Measurements from ENCODE around the gene ENG. TPM values are rescaled to one million over a fixed set of nuclear protein-coding genes. Genes with fewer than 3 reads are reported as not detected.

The ENG gene
- total RNA-seq, 1 experiment from 2014 or later = 0.76 TPM

GRCh38 chr9:127876026-127876763 lies 21.7 kb upstream of the ENG start:
- RAD21 ChIA-PET (ENCODE audit: low non-redundant PET in 1 of 2, low total read pairs in 2 of 2, uncharacterized antibody in 2 of 2, unreplicated experiment in 2 of 2) = no interaction called here
- CTCF ChIA-PET = no interaction called here
- Histone ChIP-seq H3K9me2 (ENCODE audit: insufficient read depth) (no peaks in the 10 kb centered on the region), H3K36me3 (ENCODE audit: control insufficient read depth in 1 of 2, insufficient read depth in 2 of 2, low read length in 2 of 2) (no peaks in the 10 kb centered on the region), H3K4me2 (ENCODE audit: low read length) (peak overlapping the region; percentile 89), H3K9me3 (ENCODE audit: control insufficient read depth in 1 of 2, insufficient read depth in 1 of 2, low read depth in 1 of 2, low read length in 2 of 2) (no peaks in the 10 kb centered on the region), H3K27me3 (ENCODE audit: insufficient read depth, low read length) (no peaks in the 10 kb centered on the region), H3K9ac (ENCODE audit: low read length) (0 out of 2 replicates have a peak overlapping the region, but pooled peaks have one; percentile 70), H3K27ac (ENCODE audit: low read depth, low read length) (no peak overlapping the region; the same call in 1 of the 2 replicates), H3K79me2 (ENCODE audit: insufficient read depth, low read length) (no peaks in the 10 kb centered on the region; the same call in 1 of the 2 replicates), H2AFZ (ENCODE audit: low read depth, low read length, poor library complexity, severe bottlenecking) (no peak overlapping the region), H3K4me1 (ENCODE audit: control insufficient read depth in 1 of 2, insufficient read depth in 2 of 2, low read length in 2 of 2) (peaks cover 12 to 42% of the 10 kb centered on the region in 2 experiments), H4K20me1 (ENCODE audit: insufficient read depth) (no peaks in the 10 kb centered on the region), H3K4me3 (replicated peaks in 1 of 2; ENCODE audit: low read depth in 1 of 2, low read length in 2 of 2) (peak overlapping the region in 1 of 2 experiments; percentile 68; a peak in 2 of 4 replicates)
- POLR2A ChIA-PET = interaction anchor here (0.7 to 1.1 kb wide), 4 partner anchors 13 to 43 kb away, joined by 3 to 4 read pairs (median 3); partner anchors contain the start of gene ST6GALNAC4
- DNase-seq (ENCODE audit: low read depth, low spot score) (no peak), ATAC-seq (no peak)
- intact Hi-C loops (cut with micrococcal nuclease) = no loop called here
- TF ChIP-seq SRF (IDR thresholded peaks at IDR 0.05; ENCODE audit: low read depth) = no peak
- no peak for TF ChIP-seq TCF7L2 (IDR thresholded peaks at IDR 0.05; ENCODE audit: borderline replicate concordance, extremely low read depth, insufficient read depth, insufficient read length)
- no peak for TF ChIP-seq ATF3 (IDR thresholded peaks at IDR 0.05)
- TF ChIP-seq EZH2 (IDR thresholded peaks at IDR 0.05) = no peak
- TF ChIP-seq ZBTB33 (IDR thresholded peaks at IDR 0.05; ENCODE audit: extremely low read depth, insufficient replicate concordance, low read length) = no peak
- TF ChIP-seq ZNF274 (IDR thresholded peaks at IDR 0.05; ENCODE audit: low read depth, low read length) = no peak
- TF ChIP-seq EGR1 (IDR thresholded peaks at IDR 0.05; ENCODE audit: low read depth) = no peak
- no peak for TF ChIP-seq CTCF (IDR thresholded peaks at IDR 0.05 in 2 of 3, conservative IDR thresholded peaks at IDR 0.05 in 1 of 3; ENCODE audit: borderline replicate concordance in 1 of 3, insufficient read depth in 1 of 3, low read depth in 2 of 3, low read length in 2 of 3)
- TF ChIP-seq RAD21 (IDR thresholded peaks at IDR 0.05; ENCODE audit: low read depth) = no peak
- no peak for TF ChIP-seq ELF1 (IDR thresholded peaks at IDR 0.05; ENCODE audit: borderline replicate concordance, low read depth)
- TF ChIP-seq ZFX (IDR thresholded peaks at IDR 0.05) = no peak
- TF ChIP-seq MAX (IDR thresholded peaks at IDR 0.05) = no peak
- no peak for TF ChIP-seq YY1 (IDR thresholded peaks at IDR 0.05; ENCODE audit: extremely low read depth, insufficient replicate concordance, low read depth, low read length)
- TF ChIP-seq JUND (IDR thresholded peaks at IDR 0.05) = no peak
- no peak for TF ChIP-seq EZH2phosphoT487 (IDR thresholded peaks at IDR 0.05; ENCODE audit: borderline replicate concordance)
- TF ChIP-seq FOSL1 (IDR thresholded peaks at IDR 0.05; ENCODE audit: low read depth) = no peak
- BruUV-seq (replicated peaks) = no TSS peak
